Caki2 (cell line): ENCODE data around the gene FRAT1. TPM values are rescaled to one million over a fixed set of nuclear protein-coding genes. Genes with fewer than 3 reads are reported as not detected.

Experiments used
- DNase-seq: peaks from one replicate; pipeline ENCODE4 v3.0.0-alpha.2; 2015; ENCODE audit warnings: low read depth
- in situ Hi-C: cut with HindIII; loops from 2 replicates; pipeline ENCODE4 v1.10.0; 2016; ENCODE audit warnings: low sequenced_read_pairs, low pct_unique_long_range_greater_than_20kb, mixed read lengths
- total RNA-seq: library from RNA; depleted of rRNA; stranded (reverse); fragments of >200 nt; shearing (Covaris generic); gene quantifications from 2 replicates; pipeline ENCODE4 v1.2.3, GENCODE V29; 2014; ENCODE audit warnings: low replicate concordance

The FRAT1 gene
- total RNA-seq, 1 experiment from 2014 or later: 1.0 TPM

DNA sequence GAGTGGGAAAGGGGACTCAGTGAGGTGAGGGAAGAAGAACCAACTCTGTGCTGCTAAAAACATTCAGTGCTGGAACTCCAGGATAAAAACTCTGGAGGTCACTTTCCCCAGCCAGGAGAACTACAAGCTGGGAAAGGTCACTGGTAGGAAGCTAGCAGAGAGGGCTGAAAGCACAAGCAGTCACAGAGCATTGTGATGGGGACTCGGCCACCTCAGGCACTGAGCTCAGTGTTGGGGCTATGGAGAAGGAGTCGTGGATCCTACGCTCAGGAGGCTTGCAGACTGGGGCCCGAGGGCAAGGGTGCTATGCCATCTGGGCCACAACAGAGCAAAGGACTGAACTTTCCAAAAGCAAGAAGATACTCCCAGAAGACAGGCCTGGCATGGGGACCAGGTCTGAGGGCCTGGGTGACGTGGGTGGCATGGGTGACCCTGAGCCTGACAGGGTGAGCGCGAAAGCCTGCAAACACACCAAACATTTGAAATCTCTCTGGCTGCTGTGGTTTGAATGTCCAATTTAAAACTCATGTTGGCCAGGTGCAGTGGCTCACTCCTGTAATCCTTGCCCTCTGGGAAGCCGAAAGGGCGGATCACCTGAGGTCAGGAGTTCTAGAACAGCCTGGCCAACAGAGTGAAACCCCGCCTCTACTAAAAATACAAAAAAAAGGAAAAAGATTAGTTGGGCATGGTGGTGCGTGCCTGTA, 16.8 kb upstream of the FRAT1 start:
- no peak for DNase-seq

DNA sequence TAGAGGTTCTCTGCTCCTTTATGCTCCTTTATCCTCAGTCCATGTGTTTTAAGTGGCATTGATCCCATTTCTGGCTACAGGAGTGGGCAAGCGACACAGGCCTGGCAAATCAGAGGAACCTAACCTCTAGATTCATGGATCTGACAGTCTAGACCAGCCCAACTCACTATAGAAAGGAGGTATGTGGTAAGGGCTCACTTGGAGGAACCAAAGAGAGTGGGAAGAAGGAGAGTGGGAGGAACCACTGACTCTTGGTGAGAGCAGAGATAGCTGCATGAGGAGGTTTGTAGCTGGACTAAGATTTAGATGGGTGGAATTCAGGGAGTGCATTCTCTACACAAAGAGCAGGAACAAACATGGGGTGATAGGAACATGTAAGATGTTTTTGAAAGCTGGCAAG, 11.6 kb upstream of the FRAT1 start:
- in situ Hi-C loops: no loop called here

More for the DNA sequence above, 16.8 kb upstream of the FRAT1 start:
- in situ Hi-C loops: no loop called here

DNA sequence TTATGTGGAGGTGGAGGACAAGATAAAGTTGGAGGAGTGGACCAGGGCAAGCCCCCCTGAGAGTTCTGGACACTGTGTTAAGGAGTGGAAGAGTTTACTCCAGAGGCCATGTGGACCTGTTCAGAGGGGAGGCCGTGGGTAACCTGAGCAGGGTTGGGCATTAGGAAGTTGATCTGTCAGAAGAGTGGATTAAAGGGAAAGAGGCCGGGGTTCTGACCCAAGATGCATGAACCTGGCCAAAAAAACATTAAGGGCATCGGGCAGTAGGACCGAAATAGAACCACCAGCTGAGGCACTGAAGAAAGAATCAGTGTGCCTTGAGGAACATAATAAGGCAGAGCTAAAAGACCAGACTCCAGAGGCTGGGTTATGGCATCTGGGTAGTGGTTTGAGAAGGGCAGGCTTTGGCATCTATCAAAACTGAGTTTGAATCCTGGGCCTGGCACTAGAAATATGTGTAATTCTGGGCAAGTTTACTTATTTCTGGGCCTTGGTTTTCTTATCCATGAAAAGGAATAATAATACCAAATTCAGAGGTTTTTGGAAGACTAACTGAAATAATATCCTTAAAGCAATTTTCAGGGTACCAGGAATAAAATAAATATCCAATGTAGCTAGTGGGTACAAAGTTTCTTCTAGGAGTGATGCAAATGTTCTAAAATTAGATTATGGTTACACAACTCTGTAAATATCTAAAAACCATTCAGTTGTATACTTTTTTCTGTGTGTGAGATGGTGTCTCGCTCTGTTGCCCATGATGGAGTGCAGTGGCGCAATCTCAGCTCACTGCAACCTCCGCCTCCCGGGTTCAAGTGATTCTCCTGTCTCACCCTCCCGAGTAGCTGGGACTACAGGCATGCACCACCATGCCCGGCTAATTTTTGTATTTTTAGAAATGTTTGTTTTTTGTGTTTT, 10.9 kb upstream of the FRAT1 start:
- no peak for DNase-seq
- in situ Hi-C loops: no loop called here

More for the DNA sequence above, 11.6 kb upstream of the FRAT1 start:
- no peak for DNase-seq

DNA sequence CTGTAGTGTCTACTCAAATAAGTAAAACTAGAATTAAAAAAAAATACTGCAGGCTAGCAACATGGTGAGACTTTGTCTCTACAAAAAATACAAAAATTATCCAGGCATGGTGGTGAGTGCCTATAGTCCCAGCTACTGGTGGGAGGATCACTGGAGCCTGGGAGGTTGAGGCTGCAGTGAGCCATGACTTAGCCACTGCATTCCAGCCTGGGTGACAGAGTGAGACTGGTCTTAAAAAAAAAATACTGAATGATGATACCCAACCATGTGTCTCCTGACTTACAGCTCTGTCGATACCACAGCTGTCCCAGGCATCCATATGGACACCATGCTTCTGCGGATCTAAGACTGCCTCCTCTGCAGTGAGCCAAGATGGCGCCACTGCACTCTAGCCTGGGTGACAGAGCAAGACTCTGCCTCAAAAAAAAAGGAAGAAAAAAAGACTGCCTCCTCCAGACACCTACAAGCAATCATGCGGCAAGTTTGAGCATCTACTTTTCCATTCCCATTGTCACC, 7.9 kb upstream of the FRAT1 start:
- in situ Hi-C loops: no loop called here
- DNase-seq: no peak

DNA sequence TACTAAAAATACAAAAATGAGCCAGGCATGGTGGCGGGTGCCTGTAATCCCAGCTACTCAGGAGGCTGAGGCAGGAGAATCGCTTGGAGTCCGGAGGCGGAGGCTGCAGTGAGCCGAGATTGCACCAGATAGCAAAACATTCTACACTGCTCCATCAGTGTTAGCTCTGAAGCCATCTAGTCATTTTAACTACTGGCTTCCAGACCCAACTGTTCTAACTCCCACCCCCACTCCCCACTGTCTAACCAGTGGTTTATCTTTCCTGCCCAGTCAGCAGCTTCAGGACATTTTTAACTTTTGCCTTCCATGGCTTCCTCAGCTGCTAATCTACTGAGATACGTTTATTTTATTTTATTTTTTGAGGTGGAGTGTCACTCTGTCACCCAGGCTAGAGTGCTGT, 6.2 kb upstream of the FRAT1 start:
- in situ Hi-C loops: no loop called here
- DNase-seq: no peak

DNA sequence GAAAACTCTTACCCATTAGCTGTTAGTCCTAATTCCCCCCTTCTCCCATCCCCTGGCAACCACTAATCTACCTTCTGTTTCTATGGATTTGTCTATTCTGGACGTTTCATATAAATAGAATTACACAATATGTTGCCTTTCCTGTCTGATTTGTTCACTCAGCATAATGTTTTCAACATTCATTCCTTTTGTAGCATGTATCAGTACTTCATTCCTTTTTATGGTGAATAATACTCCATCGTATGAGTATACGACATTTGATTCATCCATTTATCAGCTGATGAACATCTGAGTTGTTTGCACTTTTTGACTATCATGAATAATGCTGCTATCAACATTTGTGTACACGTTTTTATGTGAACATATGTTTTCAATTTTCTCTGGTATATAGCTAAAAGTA, 4.4 kb upstream of the FRAT1 start:
- no peak for DNase-seq
- in situ Hi-C loops: no loop called here

DNA sequence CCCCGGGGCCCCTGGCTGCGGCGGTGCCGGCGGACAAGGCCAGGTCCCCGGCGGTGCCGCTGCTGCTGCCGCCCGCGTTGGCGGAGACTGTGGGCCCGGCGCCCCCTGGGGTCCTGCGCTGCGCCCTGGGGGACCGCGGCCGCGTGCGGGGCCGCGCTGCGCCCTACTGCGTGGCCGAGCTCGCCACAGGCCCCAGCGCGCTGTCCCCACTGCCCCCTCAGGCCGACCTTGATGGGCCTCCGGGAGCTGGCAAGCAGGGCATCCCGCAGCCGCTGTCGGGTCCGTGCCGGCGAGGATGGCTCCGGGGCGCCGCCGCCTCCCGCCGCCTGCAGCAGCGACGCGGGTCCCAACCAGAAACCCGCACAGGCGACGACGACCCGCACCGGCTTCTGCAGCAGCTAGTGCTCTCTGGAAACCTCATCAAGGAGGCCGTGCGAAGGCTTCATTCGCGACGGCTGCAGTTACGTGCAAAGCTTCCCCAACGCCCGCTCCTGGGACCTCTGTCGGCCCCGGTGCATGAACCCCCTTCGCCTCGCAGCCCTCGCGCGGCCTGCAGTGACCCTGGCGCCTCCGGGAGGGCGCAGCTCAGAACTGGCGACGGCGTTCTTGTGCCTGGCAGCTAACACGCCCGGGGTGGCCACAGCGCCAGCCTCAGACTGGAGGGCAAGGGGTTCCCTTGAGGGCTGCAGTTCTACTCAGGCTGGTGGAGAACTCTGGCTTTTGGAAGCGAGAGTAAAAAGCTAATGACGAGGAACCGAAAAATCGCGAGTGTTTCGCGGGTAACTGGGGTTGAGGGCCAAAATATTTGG, 804 bp downstream of the FRAT1 start:
- DNase-seq: no peak
- in situ Hi-C loops: no loop called here

DNA sequence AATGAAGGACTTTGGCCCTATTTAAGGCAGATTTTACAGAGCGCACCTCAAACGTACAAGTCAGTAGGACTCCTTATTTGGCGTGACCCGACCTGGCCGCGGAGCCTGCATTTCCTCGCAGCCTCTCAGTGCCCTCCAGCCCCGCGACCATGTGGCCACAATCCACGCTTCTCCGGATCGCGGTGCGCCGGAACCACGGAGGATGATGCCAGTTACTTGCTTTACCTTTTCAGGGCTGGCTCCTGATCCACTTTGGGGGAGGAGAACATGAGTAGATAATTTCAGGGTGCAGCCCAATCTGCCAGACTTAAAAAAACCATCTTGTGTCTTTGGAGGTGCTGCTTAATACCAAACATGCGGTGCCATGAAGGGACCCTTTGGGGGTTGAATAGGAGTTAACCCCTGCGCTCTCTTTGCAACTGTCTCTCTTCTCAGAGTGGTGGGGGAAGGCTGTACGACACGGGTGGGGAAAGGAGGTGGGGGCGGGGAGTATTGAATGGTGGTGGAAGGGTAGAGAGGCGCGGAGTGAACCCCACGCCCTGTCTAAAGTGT, 1.5 kb downstream of the FRAT1 start:
- in situ Hi-C loops: no loop called here
- DNase-seq: no peak

DNA sequence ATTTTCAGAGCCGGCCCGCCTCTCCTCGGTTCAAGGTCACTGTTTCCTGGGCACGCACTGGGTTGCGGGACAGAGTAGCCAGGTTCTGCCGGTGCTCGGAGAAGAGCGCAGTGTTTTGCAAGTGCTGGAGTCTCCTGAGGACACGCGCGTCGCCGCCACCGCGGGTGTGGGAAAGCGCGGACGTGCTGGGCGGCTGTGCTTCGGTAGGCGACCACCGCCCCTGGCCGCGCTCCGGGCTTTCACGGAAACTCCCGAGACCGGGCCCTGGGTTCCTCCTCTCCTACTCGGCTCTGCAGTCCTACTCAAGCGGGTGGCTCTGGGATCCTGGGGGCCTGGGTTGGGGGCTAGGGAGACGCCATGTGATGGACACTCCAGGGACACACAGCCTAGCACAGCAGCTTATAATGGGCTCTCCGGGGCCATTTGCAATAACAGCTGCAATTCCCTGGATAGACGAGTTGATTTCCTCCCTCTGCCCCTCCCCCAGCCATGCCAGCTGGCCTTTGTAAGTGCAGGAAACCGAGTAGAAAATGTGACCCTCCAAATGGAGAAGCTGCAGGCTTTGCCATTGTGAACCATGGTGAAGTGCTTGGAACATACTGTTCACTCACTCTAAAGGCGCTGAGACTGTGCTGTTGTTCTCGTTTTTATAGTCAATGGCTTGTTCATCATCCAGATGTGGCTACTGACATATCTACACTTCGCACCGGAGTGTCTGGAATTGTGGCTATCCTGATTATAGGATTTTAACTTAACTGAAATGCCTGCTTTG, 2.1 kb downstream of the FRAT1 start:
- DNase-seq: no peak

DNA sequence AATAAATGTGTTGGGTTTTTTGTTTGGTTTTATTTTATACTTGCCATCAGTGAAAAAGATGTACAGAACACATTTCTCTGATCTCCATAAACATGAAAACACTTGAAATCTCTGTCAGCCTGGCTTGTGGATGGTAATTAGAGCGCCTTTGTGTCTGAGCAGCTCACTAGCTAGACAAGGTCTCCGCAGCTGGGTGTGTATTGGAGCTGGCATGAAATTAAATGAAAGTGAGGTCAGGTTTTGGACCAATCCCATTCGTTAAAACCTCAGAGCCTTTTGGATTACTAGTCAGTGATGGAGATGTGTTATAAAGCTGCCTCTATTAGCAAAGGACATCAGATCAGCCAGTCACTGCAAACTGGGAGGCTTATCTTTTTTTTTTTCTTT, 2.7 kb downstream of the FRAT1 start:
- in situ Hi-C loops: no loop called here
- no peak for DNase-seq

More for the DNA sequence above, 2.1 kb downstream of the FRAT1 start:
- in situ Hi-C loops: no loop called here

DNA sequence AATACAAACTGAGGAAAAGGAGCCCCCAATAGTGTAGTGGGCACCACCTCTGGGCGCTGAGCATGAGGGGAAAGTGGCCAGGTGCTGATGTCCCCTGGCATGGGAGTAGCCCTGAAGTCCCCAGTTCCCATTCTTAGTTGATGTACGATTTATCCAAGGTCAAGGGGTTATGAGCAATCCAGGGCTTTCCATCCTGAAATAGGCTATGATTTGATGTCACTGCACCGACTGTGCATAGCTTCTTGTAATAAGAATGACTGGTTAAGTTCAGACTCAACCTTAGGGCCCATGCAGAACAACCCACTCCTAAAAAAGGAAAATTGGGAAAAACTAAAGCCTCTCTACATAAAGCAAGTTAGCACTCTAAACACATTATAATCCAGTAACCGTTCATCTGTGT, 4.4 kb downstream of the FRAT1 start:
- no peak for DNase-seq
- in situ Hi-C loops: no loop called here

DNA sequence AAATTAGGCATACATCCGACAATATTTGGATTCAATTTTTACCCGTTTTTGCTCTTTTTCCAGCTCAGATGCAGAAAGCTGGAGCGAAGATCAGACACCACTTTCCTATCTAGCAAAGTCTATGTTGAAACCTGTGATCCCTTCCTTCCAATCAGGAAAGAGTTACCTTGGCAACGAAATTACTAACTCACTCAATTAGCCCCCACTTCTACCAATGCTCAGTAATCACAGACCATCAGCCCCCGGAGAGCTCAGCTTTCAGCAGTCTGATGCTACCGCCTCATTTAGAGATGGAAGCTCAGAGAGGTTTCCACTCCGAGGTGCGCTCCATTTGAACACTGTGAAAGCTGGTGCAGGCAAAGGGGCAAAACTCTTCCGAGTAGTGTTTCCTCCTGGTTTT, 6.7 kb downstream of the FRAT1 start:
- in situ Hi-C loops: no loop called here
- no peak for DNase-seq

DNA sequence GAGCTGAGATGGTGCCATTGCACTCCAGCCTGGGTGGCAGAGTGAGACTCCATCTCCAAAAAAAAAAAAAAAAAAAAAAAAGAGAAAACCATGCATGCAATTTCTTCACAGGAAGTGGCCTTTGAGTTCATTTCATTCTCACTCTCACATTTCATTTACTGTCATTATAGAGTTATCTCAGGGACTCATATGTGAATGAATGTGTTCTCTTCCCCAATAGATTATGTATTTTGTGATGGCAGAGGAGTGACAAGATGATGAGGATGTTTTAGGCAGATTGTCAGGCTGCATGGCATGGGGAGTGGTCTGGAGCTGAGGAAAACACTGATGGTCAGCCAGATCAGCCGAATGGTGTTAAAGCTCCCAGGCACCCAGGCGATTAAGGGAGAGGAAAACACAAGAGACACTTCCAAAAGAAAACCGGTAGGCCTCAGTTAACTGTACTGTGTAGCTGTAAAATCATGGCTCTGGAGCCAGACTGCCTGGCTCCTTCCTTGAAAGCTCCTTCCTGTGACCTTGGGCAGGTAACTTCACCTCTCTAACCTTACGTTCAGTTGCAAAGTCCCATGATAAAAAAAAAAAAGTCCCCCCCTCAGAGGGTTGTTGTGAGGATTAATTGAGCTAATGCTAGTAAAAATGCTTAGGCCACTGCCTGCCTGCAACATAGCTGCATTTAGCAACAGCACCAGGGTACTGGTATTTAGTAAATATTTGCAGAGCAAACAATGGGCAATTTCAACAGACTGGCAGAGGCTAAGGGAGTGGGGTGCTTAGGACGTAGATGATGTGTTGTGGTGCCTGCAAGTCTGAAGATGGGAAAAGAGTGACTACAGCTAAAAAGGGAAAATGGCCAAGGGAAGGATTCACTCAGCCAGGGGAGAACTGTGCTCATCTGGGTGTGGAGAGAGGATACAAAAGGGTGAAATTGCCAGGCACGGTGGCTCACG, 8.6 kb downstream of the FRAT1 start:
- no peak for DNase-seq
- in situ Hi-C loops: no loop called here

DNA sequence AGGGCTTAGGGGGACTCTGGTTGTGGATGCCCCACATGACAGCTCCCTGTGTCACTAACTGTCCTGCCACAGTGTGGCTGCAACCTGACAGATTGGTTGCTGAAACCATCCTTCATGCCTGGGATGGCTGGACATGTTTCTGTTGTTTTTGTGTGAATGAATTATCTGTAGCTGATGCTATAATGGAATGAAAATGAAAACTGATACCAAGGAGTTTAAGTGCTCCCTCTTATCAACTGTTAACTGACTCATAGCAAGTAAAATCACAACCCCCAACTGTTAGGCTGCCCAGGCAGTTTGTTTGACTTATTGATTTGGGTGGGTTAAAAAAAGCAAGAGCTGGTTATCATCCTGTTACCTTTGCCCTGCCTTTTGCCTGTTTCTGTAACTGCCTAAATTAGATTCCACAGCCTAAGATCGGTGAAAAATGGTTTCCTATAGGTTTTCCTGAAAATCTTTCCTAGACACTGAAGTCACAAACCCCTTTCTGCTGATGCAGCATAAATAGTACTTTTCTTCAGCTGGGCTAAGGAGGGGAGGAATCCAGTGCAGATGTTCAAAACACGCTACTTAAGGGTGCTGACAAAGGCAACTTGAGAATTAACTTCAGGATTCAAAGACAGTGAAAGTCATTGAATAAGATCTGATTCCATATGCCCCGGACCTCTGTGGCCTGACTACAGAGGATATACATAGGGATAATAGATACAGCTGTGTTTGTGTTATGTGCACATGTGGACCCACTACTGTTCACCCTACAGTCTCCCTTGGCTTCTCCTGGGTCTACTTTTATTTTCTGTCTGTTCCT, 9.8 kb downstream of the FRAT1 start:
- no peak for DNase-seq
- in situ Hi-C loops: no loop called here

DNA sequence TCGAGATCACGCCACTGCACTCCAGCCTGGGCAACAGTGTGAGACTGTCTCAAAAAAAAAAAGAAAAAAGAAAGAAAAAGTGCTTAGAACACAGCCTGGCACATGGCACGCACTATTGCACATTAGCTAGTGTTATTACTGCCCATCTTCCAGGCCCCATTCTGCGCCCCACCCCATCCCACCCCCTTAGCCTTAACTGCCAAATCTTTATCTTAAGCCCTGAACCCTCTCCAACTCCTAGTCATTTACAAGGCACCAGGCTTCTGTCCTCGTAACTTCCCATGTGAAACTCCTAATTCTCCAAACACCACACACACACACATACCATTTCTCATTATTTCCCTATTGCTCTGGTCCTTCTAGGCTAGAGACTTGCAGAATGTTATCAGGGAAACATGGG, 10.7 kb downstream of the FRAT1 start:
- in situ Hi-C loops: no loop called here
- DNase-seq: no peak

DNA sequence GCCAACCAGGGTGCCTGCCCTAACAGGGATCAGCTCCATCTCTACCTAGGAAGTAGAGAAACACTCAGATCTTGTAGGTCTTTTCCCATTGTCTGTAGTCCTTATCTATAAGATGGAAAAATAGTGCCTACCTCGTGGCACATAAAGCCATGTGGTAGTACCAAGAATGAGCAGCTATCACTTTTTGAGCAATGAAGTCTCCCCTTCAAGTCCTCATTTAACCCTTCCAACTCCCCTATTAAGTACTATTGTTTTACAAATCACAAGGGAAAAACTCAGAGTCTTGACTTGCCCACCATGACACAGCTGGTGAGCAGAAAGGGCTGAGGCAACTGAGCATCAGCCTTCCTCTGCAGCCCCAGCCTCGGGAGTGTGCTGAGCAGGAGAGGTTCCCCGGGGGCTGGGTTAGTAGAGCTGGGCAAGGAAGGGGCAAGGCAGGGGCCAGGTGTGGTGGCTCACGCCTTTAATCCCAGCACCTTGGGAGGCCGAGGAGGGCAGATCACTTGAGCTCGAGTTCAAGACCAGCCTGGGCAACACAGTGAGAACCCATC, 12.2 kb downstream of the FRAT1 start:
- in situ Hi-C loops: no loop called here
- DNase-seq: no peak
